Epithelial cell of esophagus (primary cell): ENCODE data around the gene CFAP299.
A peak's percentile ranks its signal among the peaks of the same experiment; 100 is the strongest.
"Not testable (repeated sequence)": the region's sequence is repeated elsewhere in the genome, so short reads cannot be mapped to it uniquely, and the experiment has no call there.

ENCODE experiments used
- DNase-seq: peaks from one replicate; pipeline ENCODE4 v3.0.0; 2010; ENCODE audit warnings: low read depth
- H3K4me3 ChIP-seq: 2 replicates; pipeline ENCODE4 v1.5.1; 2011; ENCODE audit warnings: mild to moderate bottlenecking, low read length, control low read depth
- CTCF ChIP-seq: IDR thresholded peaks from 2 replicates; pipeline ENCODE4 v1.5.1; 2011; ENCODE audit warnings: low read depth, mild to moderate bottlenecking, low read length, control low read depth, inconsistent platforms; ENCODE audit not compliant: insufficient read depth; ENCODE audit errors: missing control alignments

Gene CFAP299

DNA sequence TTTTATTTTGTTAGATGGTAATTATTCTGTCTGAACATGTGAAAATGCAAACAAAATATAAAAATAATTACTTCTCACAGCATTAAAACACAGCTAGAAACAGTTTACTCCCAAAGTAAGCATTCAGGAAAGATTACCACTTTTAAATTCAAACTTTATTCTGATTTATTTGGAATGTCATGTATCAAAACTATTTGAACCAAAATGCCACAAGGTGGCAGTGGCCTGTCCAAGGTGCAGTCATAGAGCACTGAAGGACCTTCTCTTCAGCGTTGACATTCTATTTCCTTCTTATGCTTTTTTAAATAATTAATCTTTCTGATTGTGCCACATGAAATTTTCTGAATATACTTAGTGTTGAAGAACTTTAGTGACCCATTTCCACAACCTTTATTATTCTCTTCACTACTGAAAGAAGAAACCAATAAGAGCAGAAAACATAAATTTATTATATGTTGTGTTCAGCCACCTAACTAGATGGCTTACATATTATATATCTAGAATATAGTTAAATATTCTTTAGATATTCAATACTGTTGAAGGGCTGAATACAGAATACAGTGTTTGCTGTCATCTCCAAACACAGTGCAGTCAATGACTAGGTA, 283.6 kb downstream of the CFAP299 start:
- TF ChIP-seq CTCF: peak; percentile 63

GRCh38 chr4:80631861-80632260, 296.3 kb downstream of the CFAP299 start:
- H3K4me3 ChIP-seq: no peak overlapping the region
- DNase-seq: no peak
- TF ChIP-seq CTCF: no peak

More for the DNA sequence above, 283.6 kb downstream of the CFAP299 start:
- DNase-seq: peak; percentile 45
- H3K4me3 ChIP-seq: no peak overlapping the region

GRCh38 chr4:80637190-80637589, 301.7 kb downstream of the CFAP299 start:
- TF ChIP-seq CTCF: no peak
- H3K4me3 ChIP-seq: no peak overlapping the region
- no peak for DNase-seq

- no peak for DNase-seq
- TF ChIP-seq CTCF: no peak
- no peak overlapping the region for H3K4me3 ChIP-seq
Measured at GRCh38 chr4:80646061-80646460, 310.5 kb downstream of the CFAP299 start.

DNA sequence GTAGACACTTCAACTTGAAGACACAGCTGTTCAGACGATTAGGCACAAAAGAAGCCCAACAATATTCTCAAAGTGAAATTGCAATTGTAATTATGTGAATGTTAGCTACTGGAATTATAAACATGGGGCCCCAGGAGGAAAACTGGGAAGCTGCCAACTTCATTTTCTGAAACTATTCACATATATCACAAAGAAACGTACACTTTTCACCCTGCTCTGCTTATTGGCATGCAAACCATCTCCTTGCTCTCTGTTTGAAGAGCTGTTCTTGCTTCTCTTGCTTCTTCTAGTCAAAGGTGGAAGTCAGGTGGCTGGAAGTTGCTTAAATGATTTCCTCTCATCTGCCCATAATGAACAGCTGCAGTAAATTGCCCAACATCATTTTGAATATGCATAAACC, 320.1 kb downstream of the CFAP299 start:
- DNase-seq: no peak
- no peak overlapping the region for H3K4me3 ChIP-seq
- no peak for TF ChIP-seq CTCF

- H3K4me3 ChIP-seq, DNase-seq: not testable (repeated sequence)
Measured at GRCh38 chr4:80670118-80670517, 334.6 kb downstream of the CFAP299 start.

DNA sequence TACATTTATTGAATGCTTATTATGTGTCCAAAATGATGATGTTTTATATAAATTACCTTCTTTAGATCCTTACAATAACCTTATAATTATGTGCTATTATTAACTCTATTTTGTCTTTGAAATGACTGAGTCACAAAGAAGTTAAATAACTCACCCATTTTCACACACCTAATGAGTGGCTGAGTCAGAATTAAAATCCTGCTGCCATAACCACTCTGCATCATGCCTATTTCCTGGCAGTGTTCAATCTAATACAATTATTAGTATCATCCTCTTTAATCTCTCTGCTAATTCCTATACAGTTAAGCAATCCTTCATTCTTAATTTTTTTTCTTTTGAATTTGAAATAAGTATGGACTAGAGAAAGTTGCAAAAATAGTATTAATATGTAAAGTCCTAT, 342.9 kb downstream of the CFAP299 start:
- TF ChIP-seq CTCF: no peak
- H3K4me3 ChIP-seq: no peak overlapping the region
- peak; percentile 47 for DNase-seq
